ENCODE measurements around the gene TUBA4A.

The TUBA4A gene

DNA sequence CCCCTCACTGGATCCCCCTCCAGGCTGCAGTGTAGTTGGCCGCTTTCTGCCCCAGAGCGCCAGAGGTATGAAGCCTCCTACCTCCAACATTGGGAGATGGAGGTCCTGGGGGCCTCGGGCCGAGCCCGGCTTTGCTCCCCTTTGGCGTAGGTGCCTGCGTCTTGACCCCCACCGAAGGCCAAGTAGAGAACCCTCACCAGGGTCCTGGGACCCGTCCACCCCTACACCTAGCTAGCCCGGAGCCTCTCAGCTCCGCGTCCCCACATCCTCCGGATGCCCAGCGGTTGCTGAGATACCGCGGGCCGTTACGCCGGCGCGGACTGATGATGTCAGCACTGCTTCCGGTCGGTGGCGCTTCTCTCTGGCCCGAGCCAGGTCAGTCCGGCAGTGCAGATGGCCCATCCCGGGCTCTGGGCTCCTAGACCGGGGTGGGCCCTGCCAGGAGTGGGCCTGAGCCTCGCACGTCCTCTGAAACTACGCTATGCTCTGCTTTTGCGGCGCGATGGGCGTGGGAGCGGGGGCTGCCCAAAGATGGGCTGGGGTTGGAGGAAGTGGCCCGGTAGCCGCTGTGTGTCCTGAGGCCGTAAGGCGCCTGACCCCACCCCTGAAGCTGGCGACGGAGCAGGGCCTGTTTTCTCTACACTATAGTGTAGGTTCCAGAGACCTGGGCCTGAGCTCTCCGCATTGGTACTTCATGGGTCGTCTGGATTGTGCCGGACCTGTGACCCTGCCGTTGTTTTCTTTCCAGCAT is 8.4 kb downstream of the TUBA4A start, which contains the start of the genes GLB1L and STK16:
Gene GLB1L, minus strand, starts transcription at position 297 of the 751 bp plus-strand sequence. CDS start 1,871 bp downstream, outside the sequence.
Gene STK16, plus strand, starts transcription at position 332 of the 751 bp plus-strand sequence. CDS start 521 bp downstream, outside the sequence.
- Mint-ChIP-seq H3K27ac (peak within 1 kb of the TSS; percentile 96), H3K4me1 (ENCODE audit: low read depth) (peaks cover 61% of the 10 kb centered on the region)

DNA sequence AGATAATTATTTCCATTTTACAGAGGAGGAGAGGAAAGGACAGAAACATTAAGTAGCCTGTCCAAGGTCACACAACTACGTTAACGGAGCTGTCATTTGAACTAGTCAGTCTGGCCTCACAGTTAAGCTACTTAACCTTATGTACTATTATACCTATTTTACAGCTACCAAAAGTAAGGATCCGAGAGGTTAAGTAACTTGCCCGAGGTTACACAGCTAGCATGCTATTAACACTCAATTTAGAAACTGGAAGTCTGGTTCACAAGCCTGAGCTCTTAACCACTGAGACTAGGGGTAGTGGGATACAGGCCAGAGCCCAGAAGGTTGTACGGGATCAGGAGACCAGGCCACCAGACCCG is 8.9 kb downstream of the TUBA4A start:
- Mint-ChIP-seq H3K36me3 (ENCODE audit: low read depth) (peaks cover 23% of the 10 kb centered on the region), H3K27me3 (no peaks in the 10 kb centered on the region), H3K4me1 (ENCODE audit: low read depth) (peaks cover 56% of the 10 kb centered on the region), H3K9me3 (no peaks in the 10 kb centered on the region), H3K4me3 (peak overlapping the region; percentile 92), H3K27ac (peak overlapping the region; percentile 96)

More for the DNA sequence above, 8.4 kb downstream of the TUBA4A start, which contains the start of the genes GLB1L and STK16:
- Mint-ChIP-seq H3K36me3 (ENCODE audit: low read depth) (peaks cover 29% of the 10 kb centered on the region), H3K4me3 (peak within 1 kb of the TSS; percentile 92), H3K27me3 (no peaks in the 10 kb centered on the region), H3K9me3 (no peaks in the 10 kb centered on the region)

DNA sequence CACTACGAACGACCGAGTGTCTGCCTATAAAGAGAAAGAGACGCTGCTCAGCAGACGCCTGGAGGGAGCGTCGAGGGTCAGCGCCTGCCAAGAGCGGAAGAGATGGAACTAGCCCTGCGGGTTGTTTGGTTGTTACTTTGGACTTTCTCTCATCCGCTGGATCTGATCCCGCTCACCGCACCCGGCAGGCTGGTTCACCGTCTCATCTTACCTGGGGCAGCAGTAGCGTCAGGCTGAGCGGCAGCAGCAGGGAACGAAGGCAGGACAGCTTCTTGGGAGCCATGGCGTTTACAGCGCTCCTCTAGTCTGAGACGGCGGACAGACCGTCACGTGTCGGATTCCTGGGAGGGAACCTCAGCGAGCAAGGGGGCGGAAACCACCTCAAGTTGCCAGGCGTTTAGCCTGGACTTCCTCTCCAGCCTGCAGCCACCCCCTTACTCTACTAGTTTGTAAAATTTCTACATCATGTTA is 10.4 kb downstream of the TUBA4A start:
- Mint-ChIP-seq H3K36me3 (ENCODE audit: low read depth) (peaks cover 11% of the 10 kb centered on the region), H3K27me3 (no peaks in the 10 kb centered on the region), H3K4me3 (peak overlapping the region; percentile 64), H3K27ac (no peak overlapping the region), H3K4me1 (ENCODE audit: low read depth) (peaks cover 41% of the 10 kb centered on the region), H3K9me3 (no peaks in the 10 kb centered on the region)

DNA sequence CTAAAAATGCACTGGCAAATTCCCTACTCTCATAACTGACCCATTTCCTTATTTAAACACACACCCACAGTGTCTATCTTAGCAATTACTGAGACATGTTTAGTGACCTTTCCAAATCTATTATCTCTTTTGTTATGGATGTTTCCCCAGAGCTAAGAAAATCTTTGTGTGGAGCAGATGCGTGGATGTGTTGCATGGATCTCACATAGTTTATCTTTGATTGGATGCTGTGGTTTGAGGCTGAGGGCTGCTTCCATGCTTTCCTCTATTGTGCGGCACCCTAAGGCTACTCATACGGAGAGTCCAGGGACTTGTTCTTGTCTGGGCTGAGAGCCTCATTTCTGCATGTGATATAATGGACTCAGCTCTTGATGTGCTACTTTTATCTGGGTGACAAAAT is 19.4 kb downstream of the TUBA4A start:
- H3K36me3 Mint-ChIP-seq (ENCODE audit: low read depth), result peaks cover 78% of the 10 kb centered on the region
- H3K27ac Mint-ChIP-seq, result no peak overlapping the region
- peaks cover 32% of the 10 kb centered on the region for H3K4me1 Mint-ChIP-seq (ENCODE audit: low read depth)
- no peak overlapping the region for H3K4me3 Mint-ChIP-seq
- no peaks in the 10 kb centered on the region for H3K9me3 Mint-ChIP-seq
- no peaks in the 10 kb centered on the region for H3K27me3 Mint-ChIP-seq

GRCh38 chr2:219230059-219230540 is 23.6 kb downstream of the TUBA4A start:
- H3K36me3 Mint-ChIP-seq (ENCODE audit: low read depth), result peaks cover 59% of the 10 kb centered on the region
- peak overlapping the region; percentile 100 for H3K4me3 Mint-ChIP-seq
- H3K9me3 Mint-ChIP-seq, result no peaks in the 10 kb centered on the region
- H3K27ac Mint-ChIP-seq, result peak overlapping the region; percentile 100
- no peaks in the 10 kb centered on the region for H3K27me3 Mint-ChIP-seq
- peaks cover 54% of the 10 kb centered on the region for H3K4me1 Mint-ChIP-seq (ENCODE audit: low read depth)

DNA sequence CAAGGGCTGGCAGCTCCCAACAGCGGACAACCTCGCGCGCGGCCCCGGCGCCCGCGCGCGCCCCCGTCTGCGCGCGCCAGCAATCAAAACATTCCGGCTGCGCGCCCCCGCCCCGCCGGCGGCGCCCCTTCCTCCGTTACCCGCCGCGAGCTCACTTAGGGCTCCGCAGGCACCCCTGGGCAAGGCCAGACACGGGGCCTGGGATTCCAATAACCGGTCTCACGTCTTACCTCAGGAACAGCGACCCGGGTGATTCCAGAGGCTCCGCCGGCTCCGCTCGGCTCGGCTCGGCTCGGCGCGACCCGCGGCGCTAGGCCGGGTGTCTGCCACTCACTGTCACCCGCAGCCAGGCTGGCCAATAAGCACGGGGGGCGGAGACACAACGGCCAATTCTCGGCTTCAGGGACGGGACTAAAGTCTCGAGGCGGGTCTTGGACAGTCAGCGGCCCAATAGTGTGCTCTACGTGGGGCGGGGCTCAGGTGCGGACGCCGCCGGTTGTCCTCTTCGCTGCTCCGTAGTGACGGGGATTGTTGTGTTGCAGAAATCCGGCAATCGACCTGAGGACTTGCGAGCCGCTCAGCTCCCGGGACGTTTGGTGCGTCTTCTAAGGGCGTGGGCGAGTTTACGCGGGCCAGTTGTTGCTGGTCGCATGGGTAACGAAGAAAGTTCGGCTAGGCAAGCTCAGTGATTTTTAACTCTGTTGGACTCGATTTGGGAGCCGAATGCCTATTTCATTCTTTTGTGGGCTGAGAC is 24.2 kb downstream of the TUBA4A start, which contains the start of the genes ANKZF1 and ATG9A:
Gene ANKZF1, plus strand, starts transcription at position 502 of the 754 bp plus-strand sequence. CDS start 452 bp downstream, outside the sequence.
Gene ATG9A, minus strand, starts transcription at position 332 of the 754 bp plus-strand sequence. CDS start 1,612 bp downstream, outside the sequence.
- H3K9me3 Mint-ChIP-seq, result no peaks in the 10 kb centered on the region
- peaks cover 61% of the 10 kb centered on the region for H3K36me3 Mint-ChIP-seq (ENCODE audit: low read depth)
- H3K4me1 Mint-ChIP-seq (ENCODE audit: low read depth), result peaks cover 58% of the 10 kb centered on the region
- peak within 1 kb of the TSS; percentile 100 for H3K27ac Mint-ChIP-seq
- peak within 1 kb of the TSS; percentile 100 for H3K4me3 Mint-ChIP-seq
- H3K27me3 Mint-ChIP-seq, result no peaks in the 10 kb centered on the region

GRCh38 chr2:219228911-219229304 is 24.8 kb downstream of the TUBA4A start:
- Mint-ChIP-seq H3K4me3 (peak overlapping the region; percentile 100), H3K4me1 (ENCODE audit: low read depth) (peaks cover 58% of the 10 kb centered on the region), H3K36me3 (ENCODE audit: low read depth) (peaks cover 61% of the 10 kb centered on the region), H3K27ac (peak overlapping the region; percentile 74), H3K27me3 (no peaks in the 10 kb centered on the region), H3K9me3 (no peaks in the 10 kb centered on the region)

- H3K4me1 Mint-ChIP-seq (ENCODE audit: low read depth), result peaks cover 58% of the 10 kb centered on the region
- no peaks in the 10 kb centered on the region for H3K27me3 Mint-ChIP-seq
- H3K9me3 Mint-ChIP-seq, result no peaks in the 10 kb centered on the region
- H3K27ac Mint-ChIP-seq, result peak overlapping the region; percentile 74
- peak overlapping the region; percentile 100 for H3K4me3 Mint-ChIP-seq
- peaks cover 60% of the 10 kb centered on the region for H3K36me3 Mint-ChIP-seq (ENCODE audit: low read depth)
These were observed 25.4 kb downstream of the TUBA4A start for GRCh38 chr2:219228041-219228910.

DNA sequence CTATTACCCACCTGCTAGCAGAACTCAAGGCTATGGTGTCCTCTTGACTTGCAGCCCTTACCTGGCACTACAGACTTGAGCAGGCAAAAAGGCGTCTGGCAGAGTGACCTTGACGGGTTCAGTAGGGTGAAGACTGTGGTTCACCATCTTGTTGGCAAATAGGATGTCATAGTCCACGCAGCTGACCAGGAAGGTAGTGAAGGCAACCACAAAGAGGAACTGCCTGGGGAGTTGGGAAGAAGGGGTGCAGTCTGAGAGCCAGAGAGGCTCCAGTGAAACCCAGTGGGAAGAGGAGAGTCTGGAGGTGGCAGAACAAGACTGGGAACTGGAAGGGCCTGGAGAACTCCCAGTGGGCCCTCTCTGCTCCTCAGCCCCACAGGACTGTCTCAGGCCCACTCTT is 28.4 kb downstream of the TUBA4A start:
- H3K27ac Mint-ChIP-seq, result no peak overlapping the region
- H3K36me3 Mint-ChIP-seq (ENCODE audit: low read depth), result peaks cover 47% of the 10 kb centered on the region
- H3K4me3 Mint-ChIP-seq, result no peak overlapping the region
- peaks cover 32% of the 10 kb centered on the region for H3K4me1 Mint-ChIP-seq (ENCODE audit: low read depth)
- H3K27me3 Mint-ChIP-seq, result no peaks in the 10 kb centered on the region
- H3K9me3 Mint-ChIP-seq, result no peaks in the 10 kb centered on the region

DNA sequence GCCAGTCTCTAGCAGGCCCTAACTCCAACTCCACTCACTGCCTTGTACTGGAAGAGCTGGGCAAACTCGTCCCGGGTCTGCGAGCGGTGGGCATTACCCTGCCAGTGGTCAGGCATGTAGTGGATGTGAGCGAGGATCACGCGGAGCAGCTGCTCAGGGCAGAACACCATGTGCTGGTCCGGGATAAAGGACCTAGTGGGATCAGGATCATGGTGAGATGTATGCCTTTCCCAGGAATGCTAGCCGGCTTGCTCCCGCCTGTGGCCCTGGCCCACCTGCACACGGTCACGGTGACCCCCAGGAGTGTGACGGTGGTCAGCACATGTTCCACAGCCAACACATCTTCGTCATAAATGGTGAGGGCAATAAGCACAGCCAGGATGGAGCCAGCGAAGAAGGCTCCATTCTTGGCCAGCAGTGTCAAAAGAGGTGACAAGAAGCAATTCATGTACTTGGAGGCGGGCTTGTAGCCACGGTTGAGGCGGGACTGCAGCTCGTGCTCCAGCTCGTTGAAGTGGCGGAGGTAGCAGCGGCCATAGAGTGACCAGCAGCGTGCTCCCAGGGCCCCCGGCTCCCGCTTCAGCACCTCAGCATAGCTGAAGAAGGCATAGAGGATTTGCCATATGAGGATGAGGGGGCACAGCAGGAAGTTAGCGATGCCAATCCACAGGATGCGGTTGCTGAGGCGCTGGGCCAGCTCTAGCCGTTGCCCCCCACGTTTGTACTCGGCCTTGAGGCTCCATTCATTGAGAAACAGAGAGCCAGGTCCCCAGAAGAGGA is 29.7 kb downstream of the TUBA4A start:
- Mint-ChIP-seq H3K9me3 (no peaks in the 10 kb centered on the region), H3K4me1 (ENCODE audit: low read depth) (peaks cover 29% of the 10 kb centered on the region), H3K36me3 (ENCODE audit: low read depth) (peaks cover 47% of the 10 kb centered on the region), H3K27ac (no peak overlapping the region), H3K4me3 (no peak overlapping the region), H3K27me3 (no peaks in the 10 kb centered on the region)

DNA sequence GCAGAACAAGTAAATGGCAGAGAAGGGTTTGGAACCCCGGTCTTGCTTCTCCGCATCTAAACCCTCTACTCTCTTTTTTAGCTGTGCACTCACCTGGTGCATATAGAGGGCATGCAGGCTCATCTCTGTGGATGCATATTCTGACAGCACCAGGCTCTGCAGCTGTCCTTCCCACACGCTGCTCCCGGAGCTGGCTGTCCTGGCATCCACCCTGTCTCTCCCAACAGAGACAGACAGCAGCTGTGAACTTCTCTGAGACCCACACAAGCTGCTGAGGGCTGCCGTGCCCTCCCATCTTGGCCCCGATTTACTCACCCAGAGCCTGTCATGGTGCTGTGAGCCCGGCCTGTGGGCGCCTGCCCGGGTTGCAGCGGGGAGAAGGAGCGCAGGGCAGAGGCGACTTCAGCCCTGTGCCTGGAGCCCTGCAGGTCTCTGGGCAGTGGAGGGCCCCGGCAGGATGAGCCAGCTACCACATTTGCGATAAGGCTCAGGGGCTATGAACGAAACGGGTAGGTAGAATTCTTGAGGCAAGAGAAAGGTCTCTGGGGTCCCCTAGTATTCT is 31.7 kb downstream of the TUBA4A start:
- Mint-ChIP-seq H3K4me1 (ENCODE audit: low read depth) (peaks cover 27% of the 10 kb centered on the region), H3K9me3 (no peaks in the 10 kb centered on the region), H3K36me3 (ENCODE audit: low read depth) (peaks cover 48% of the 10 kb centered on the region), H3K4me3 (no peak overlapping the region), H3K27ac (no peak overlapping the region), H3K27me3 (no peaks in the 10 kb centered on the region)

DNA sequence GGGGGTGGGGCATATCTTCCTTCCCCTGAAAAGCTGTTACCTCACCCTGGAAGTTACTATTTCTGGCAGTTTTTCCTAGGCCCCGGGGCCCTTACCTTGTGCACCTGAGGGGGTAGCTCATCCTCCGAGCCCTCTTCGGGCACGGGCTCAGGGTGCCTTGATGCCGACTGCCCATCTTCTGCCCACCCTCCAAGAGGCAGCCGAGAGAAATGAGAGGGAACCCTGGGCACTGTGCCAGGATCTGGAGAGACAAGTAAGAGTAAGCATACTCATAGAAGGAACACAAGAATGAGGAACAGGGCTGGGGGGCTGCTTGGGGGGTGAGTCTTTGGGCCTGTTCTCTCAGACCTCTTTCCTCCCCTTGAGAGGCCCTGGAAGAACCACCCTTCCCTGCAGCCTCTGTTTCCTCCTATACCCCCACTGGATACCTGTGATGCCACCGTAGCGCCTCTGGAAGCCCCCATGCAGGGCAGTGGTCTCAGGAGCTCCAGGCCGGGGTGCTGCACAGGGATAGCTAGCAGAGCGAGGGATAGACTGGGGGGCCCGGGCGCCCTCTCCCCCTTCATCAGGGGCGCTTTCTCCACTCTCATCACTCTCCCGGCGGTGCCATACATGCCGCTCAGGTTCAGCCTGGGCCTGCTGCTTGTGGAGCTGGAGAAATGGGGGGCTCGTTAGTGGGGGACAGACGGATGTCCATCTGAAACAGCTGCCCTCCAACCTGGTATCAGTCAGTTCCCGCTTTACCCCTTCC is 32.9 kb downstream of the TUBA4A start:
- Mint-ChIP-seq H3K4me1 (ENCODE audit: low read depth) (peaks cover 29% of the 10 kb centered on the region), H3K36me3 (ENCODE audit: low read depth) (peaks cover 46% of the 10 kb centered on the region), H3K27me3 (no peaks in the 10 kb centered on the region), H3K27ac (no peak overlapping the region), H3K4me3 (no peak overlapping the region), H3K9me3 (no peaks in the 10 kb centered on the region)
